ENCODE measurements around the gene FAM83E. TPM values are rescaled to one million over a fixed set of nuclear protein-coding genes. Genes with fewer than 3 reads are reported as not detected.

Gene FAM83E
- total RNA-seq, 1 donor from 2014 or later, result 12.7 TPM

DNA sequence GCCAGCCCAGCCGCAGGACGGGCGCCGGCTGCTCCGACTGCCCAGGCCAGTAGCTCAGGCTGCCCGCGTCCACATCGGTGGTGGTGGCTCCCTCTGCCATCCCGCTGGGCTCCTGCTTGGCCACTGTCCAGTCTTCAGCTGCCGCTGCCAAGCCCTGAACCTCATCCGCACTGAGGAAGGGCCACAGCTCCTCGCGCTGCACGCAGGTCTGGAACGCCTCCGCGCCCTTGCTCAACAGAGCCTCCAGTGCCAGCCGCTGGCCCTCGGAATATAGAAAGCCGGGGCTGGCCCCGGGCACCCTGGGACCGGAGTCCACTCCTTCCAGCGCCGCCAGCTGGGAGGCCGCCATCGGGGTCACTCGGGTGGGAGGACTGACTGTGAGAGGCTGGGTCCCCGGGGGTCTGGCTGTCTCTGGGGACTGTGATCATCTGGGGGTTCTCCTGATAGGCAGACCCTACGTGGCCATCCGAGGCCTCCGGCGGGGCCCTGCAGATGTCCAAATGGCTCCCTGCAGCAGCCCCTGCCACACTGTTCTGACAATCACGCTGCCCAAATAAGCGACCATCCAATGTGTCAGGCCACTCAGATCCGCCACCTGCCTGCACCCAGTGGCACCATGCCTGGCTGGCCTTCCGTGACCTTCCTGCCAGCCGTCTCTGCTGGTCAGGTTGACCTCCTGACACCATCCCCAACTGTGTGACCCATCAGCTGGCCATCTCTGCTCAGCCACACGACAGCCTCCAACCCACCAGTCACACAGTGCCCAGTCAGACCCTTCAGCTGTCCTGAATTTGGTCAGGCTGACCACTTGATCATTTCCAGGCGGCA lies 1.6 kb downstream of the FAM83E start:
- DNase-seq (ENCODE audit: low spot score), result no peak

DNA sequence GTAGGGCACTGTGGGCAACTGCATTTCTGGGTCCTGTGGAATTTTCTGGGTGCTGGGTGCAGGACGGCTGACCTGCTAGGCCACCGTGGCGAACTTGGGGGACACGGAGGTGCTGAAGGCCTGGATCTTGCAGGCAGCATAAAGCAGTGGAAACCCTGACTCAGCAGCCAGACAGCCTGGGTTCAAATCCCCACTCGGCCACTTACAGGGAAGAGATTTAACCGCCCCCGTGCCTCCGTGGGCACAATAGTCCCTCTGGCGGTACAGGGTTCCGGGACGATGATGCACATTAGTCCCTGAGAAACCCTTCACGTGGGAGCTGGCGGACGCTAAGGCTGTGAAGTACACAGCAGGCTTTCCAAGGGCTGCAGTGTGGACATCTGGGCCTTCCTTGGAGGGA lies 3.0 kb downstream of the FAM83E start:
- DNase-seq (ENCODE audit: low spot score), result no peak

DNA sequence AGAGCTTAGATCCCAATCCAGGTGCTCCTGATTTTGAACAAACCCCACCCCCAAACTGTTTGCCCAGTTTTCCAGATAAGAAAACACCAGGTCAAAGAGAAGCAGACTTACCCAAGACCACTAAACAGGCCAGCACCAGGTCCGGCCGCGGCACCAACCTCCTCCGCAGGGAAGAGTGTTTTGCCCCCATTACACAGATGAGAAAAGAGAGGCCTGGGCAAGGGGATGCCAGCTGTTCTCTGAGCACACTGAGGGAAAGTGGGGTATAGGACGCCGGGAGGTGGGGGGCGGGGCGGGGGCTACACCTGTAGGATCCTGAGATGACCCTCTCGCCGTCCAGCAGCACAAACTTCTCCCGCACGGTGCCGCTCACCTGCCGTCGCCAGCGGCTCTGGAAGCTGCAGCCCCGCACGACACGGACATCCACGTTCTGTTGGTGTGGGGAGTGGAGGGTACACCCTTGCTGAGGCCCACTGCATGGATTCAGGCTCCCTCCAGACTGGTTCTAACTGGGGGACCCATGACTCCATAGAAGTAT lies 5.2 kb downstream of the FAM83E start:
- DNase-seq (ENCODE audit: low spot score), result no peak

DNA sequence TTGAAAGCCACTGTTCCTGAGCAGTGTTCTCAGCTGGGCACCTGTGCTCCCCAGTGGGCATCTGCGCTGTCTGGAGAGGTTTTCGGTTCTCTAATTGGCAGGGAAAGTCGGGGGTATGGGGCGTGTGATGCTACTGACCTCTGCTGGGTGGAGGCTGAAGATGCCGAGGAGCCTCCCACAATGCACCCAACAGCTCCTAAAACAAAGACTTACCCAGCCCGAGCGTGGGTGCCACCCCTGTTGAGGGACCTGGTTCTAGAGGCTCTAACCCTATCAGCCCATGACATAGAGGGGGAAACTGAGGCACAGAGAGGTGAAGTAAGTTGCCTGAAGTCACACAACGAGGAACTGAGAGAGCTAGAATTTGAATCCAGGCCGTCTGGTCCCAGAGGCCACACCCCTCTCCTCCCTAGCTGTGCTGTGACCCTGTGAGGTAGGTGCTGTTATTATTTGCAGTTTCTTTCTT lies 6.0 kb downstream of the FAM83E start:
- DNase-seq (ENCODE audit: low spot score), result no peak

DNA sequence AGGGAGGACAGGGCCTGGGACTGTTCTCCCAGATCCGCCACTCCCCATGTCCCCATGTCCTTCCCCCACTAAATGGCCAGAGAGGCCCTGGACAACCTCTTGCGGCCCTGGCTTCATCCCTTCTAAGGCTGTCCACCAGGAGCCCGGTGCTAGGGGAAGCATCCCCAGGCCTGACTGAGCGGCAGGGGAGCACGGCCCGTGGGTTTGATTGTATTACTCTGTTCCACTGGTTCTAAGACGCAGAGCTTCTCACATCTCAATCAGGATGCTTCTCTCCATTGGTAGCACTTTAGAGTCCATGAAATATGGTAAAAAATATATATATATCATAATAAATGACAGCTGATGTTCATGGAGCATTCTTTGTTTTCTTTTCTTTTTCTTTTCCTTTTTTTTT lies 7.5 kb downstream of the FAM83E start:
- no peak for DNase-seq (ENCODE audit: low spot score)

DNA sequence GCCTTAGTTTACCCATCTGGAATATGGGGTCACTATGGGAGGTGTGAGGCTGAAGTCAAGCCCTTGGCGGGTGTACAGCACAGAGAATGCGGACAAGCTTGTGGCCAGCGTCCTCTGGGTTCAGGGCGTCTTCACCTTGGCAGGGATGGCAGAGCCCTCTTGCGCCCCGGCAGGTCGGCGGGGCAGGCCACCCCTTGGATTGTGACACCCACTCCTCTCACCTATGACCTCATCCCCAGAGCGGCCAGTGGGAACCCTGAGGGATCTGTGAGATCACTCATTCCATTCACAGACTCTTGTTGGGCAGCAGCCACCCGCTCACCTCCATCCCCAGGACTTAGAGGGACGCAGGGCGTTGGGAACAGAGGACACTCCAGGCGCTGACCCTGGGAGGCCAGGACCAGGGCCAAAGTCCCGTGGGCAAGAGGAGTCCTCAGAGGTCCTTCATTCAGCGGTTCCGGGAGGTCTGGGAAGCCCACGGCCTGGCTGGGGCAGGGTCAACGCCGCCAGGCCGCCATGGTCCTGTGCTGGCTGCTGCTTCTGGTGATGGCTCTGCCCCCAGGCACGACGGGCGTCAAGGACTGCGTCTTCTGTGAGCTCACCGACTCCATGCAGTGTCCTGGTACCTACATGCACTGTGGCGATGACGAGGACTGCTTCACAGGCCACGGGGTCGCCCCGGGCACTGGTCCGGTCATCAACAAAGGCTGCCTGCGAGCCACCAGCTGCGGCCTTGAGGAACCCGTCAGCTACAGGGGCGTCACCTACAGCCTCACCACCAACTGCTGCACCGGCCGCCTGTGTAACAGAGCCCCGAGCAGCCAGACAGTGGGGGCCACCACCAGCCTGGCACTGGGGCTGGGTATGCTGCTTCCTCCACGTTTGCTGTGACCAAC lies 8.2 kb downstream of the FAM83E start, which contains the start of gene SPACA4:
TSS of gene SPACA4 (plus strand) at position 280 of the 896 bp plus-strand sequence. CDS start at position 517, 237 bp downstream.
- DNase-seq (ENCODE audit: low spot score), result no peak

DNA sequence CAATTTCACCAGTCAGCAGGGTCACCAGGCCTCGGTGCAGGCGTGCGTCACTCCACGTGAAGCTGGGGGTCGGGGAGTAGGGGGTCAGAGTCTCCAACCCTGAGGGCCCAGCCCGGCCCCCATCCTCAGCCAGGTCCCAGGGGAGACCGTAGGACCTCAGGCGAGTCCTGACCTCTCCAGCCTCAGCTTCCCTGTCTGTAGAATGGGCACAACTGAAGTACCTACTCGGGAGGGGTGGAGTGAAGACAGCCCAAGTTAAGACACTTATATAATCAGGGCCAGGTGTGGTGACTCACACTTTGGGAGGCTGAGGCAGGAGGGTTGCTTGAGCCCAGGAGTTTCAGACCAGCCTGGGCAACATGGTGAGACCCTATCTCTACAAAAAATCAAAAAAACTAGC lies 11.0 kb downstream of the FAM83E start:
- DNase-seq (ENCODE audit: low spot score), result no peak

DNA sequence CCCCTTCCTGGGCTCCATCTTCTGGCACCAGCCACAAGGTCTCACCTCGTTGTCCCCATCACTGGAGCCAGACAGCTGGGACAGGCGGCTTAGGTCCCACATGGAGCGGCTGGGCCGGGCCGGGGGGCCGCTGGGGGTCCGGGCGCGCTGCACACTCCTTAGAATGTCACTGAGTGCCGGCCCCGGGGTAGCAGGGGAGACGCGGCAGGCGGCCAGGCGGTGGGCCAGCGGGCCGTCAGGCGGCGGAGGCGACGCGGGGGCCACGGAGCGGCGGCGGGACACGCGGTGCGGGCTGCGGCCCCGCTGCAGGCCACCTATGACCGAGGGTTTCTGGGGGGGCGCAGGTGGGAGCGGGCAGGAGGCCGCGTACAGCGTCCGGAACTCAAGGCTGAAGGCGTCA lies 11.4 kb downstream of the FAM83E start:
- no peak for DNase-seq (ENCODE audit: low spot score)

DNA sequence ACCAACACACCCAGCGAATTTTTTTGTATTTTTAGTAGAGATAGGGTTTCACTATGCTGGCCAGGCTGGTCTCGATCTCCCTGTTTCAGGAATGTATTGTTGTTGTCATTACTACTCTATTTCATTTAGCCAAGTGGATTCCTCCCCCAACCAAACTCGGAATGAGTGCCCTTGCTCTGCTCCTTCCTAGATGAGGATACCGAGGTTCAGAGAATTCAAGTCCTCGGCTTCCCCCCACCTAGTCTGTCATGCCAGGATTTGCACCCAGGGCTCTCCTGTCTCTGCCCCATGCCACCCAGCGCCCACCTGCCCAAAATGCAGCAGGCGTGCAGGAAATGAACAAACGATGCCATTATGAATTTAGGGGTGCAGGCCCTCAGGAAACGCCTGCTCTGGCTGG lies 11.9 kb downstream of the FAM83E start:
- no peak for DNase-seq (ENCODE audit: low spot score)

DNA sequence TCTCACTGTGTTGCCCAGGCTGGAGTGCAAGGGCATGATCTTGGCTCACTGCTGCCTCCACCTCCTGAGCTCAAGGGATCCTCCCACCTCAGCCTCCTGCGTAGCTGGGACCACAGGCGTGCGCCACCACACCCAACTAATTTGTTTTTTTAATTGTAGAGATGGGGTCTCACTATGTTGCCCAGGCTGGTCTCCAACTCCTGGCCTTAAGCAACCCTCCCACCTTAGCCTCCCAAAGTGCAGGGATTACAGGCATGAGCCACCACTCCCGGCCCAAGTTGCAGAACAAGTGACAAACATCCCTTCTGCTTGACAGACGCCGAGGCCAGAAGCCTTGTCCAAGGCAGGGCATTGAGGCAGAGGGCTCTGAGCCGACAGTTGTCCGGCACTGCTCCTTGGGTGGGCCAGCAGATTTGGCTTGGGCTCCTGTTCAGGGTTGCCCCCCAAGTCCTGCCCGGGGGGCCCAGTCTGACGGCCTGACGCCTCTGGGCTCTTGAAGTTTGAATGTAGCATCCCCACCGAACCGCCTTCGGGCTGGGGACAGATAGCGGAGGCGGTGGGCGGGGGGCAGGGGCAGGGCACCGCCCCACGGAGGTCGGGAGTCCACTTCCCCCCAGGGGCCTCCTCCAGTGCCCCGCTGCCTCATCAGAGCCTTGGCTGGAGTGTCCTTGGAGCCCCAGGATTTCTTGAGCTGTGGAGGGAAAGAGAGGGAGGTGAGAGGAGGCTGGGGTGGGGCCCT lies 14.0 kb downstream of the FAM83E start:
- no peak for DNase-seq (ENCODE audit: low spot score)

DNA sequence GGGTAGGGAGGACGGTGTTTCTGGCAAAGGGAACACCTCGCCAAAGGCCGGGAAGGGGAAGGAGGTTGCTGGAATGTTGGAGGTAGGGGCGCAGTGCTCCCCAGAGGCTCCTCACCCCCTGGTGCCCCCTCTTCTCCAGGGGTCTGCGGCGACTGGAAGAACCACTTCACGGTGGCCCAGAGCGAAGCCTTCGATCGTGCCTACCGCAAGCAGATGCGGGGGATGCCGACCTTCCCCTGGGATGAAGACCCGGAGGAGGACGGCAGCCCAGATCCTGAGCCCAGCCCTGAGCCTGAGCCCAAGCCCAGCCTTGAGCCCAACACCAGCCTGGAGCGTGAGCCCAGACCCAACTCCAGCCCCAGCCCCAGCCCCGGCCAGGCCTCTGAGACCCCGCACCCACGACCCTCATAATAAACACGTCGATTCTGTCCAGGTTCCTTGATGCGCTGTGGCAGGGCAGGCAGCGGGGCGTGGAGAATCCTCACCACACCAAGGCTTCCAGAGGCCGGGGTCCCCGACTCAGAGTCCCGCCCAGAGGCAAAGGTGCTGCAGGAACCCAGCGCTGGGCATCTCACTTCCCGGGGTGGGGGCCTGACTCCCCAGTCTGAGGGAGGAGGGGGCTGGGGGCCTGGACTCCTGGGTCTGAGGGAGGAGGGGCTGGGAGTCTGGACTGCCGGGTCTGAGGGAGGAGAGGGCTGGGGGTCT lies 15.7 kb downstream of the FAM83E start:
- DNase-seq (ENCODE audit: low spot score), result no peak

DNA sequence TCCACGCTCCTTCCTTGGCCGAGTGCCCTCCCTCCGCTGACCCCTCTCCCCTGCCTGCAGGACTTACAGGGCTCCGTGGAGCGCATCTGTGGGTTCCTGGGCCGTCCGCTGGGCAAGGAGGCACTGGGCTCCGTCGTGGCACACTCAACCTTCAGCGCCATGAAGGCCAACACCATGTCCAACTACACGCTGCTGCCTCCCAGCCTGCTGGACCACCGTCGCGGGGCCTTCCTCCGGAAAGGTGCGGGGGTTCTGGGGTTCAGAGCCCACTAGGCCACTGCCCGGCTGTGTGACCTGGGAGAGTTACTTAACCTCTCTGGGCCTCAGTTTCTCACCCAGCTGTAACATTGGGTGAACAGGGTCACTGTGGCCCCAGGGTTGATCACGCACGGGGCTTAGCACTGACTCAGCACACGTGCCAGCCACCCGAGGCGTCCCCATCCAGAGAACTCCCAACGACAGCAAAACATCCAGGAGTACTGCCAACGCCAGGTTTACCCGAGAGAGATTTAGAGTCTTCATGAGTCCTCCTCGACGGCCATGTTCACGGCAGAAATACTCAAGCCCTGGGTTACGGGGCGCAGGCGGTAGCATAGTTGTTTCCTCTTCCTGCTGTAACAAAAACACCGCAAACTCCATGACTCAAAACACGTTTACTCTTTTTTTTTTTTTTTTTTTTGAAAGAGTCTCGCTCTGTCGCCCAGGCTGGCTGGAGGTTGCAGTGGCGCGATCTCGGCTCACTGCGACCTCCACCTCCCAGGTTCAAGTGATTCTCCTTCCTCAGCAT lies 18.0 kb downstream of the FAM83E start:
- DNase-seq (ENCODE audit: low spot score), result no peak

DNA sequence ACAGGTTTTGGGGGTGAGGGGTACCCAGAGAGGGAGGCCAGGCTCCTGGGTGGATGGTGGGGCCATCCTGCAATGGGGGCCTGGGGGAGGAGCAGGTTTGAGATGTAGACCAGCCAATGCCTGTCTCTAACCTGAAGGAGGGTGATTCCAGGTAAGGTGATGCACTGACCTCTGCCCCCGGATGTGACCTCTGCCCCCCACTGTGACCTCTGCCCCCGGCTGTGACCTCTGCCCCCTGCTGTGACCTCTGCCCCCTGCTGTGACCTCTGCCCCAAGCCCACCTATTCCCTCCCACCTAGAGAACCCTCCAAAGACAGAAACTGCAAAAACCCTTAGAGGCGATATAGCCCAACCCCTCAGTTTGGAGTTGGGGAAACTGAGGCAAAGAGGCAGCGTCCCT lies 18.6 kb downstream of the FAM83E start:
- no peak for DNase-seq (ENCODE audit: low spot score)

DNA sequence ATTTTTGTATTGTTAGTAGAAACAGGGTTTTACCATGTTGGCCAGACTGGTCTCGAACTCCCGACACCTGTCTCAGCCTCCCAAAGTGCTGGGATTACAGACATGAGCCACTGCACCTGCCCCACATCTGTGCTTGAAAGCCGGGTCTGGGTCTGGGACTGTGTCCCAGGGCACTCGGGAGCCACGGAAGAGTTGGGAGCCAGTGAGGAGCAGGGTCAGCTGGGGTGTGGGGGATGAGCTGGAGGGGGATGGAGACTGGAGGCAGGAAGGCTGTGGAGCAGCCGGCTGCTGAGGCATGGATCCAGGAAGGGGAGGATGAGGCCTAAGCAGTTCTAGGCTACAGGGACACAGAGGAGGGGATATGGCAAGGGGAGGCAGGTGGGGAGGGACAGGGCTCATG lies 19.0 kb downstream of the FAM83E start:
- DNase-seq (ENCODE audit: low spot score), result no peak

DNA sequence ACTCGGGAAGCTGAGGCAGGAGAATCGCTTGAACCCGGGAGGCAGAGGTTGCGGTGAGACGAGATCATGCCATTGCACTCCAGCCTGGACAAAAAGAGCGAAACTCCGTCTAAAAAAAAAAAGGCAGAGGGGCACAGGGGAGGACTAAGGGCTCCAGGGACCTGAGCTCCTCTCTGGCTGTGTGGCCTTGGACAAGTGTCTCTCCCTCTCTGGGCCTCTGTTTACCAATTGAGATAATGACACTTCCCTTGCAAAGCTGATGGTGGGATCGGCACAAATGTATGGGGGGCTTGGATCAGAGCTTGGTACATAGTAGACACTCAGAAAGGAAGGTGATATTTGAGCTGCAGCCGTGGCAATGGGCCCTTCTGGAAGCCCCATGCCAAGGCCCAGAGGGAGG lies 19.7 kb downstream of the FAM83E start:
- DNase-seq (ENCODE audit: low spot score), result no peak

DNA sequence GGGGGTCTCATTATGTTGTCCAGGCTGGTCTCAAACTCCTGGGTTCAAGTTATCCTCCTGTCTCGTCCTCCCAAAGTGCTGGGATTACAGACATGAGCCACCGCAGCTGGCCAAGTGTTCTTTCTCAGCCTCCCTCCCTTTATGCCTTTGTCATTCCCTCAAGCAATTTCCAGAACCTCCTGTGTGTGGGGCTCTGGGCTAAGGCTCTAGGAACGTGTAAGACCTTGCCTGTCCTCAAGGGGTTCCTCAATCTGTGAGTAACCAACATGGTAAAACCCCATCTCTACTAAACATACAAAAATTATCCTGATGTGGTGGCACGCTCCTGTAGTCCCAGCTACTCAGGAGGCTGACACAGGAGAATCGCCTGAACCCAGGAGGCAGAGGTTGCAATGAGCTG lies 23.9 kb downstream of the FAM83E start:
- no peak for DNase-seq (ENCODE audit: low spot score)

DNA sequence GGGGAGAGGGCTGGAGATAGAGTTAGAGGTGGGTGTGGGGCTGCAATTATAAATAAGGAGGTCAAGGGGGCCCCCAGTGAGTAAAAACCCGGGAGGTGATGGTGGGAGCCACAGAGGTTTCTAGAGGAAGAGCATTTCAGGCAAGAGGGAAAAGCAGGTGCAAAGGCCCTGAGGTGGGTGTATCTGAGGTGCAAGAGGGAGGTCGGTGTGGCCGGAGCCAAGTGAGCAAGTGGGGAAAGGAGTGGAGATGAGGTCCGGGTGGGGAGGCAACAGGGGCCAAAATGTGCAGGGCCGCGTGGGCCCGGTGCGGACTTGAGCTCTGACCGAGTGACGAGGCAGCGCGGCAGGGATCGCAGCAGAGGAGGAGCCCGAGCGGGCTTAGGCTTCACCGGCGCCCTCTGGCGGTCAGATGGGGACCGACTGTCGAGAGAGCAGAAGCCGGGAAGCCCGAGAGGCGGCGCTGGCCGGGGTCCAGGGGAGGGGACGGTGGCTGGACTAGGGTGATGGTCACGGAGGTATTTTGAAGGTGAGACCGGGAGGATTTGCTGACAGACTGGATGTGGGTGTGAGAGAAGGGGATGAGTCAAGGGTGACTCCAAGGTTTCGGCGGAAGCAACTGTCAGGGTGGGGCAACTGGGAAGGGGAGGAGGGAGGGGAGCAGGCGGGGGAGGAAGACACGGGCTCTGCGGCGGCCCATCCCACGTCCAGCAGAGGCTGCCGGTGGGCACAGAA lies 26.0 kb downstream of the FAM83E start:
- DNase-seq (ENCODE audit: low spot score), result peak; percentile 91

DNA sequence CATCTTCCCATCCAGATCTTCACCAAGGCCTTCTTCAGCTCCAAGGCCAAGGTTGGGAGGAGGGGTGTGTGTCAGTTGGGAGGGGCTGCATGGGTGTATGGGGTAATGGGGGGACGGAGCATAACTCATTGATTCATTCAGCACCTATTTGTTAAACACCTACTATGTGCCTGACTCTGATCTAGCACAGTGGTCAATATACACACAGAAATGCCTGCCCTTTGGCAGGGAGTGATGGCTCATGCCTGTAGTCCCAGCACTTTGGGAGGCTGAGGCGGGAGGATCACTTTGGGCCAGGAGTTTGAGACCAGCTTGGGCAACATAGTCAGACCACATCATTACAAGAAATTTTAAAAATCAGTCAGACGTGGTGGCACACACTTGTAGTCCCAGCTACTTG lies 27.5 kb downstream of the FAM83E start:
- no peak for DNase-seq (ENCODE audit: low spot score)

DNA sequence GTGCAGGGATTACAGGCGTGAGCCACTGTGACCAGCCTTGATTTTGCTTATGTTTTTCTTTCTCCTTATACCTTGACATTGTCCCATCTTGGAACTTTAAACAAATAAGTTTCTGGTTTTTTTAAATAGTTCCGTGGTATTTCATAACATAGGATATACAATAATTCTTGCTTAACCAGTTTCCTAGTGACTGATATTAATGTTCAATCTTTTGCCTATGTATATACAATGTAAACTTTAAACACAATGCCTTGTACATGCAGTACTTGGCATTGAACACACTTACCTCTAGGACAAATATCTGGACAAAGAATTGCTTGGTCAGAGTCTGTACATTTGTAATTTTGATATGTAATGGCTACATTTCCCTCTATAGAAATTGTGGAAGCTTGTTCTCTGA lies 32.7 kb downstream of the FAM83E start:
- no peak for DNase-seq (ENCODE audit: low spot score)

DNA sequence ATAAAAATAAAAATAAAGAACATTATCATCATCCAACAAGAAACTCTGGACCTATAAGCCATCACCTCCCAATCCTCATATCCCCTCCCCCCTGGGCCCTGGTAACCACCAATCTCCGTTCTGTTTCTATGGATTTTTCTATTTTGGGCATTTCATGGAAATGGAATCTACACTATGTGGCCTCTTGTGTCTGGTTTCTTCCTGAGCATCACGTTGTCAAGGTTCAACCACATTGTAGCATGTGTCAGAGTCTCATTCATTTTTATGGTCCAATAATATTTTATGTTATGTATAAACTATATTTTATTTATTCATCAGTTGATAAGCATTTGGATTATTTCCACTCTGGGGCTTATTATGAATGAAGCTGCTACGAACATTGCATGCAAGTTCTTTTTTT lies 36.0 kb downstream of the FAM83E start:
- DNase-seq (ENCODE audit: low spot score), result no peak

All from ureter (tissue), 1 donor.